ENCODE results near the gene CDH23.

CDH23 gene

DNA sequence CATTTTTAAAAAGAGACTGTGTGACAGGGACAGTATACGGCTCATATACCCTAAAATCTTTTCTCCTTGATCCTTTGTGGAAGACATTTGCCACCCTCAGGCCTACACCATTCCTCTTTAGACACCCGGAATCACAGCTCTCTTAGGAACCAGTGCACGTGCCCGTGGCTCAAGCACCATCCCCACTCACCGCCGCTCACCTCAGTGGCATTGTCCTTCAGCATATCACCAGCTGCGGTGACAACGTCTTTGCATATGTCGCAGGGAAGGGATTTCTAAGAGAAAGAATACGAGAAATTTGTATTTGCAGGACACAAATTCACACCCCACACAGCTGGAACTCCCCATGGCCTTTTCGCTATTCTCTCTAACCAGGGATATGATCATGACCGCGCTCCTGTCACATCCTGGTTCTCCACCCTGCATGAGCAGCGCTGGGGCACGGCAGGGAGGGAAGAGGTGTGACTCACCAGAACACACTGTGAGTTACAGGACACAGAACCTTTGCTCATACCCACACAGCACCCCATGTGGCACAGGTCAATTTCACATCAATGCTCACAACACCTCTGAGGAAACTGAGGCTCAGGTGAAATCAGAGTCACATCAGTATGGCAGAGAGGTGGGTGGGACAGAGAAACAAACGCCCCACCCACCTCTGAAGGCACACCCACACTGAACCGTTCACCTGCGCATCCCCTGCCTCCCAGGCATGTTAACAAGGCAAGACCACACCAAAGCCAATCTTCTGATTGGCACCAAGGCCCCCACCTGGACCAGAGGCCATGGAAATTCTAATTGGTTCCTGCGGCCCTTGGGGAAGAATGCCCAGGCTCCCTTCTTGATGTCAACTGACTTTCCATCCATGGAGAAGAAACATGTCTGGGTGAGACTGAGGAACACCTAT is 435.2 kb downstream of the CDH23 start:
- no peak for DNase-seq

DNA sequence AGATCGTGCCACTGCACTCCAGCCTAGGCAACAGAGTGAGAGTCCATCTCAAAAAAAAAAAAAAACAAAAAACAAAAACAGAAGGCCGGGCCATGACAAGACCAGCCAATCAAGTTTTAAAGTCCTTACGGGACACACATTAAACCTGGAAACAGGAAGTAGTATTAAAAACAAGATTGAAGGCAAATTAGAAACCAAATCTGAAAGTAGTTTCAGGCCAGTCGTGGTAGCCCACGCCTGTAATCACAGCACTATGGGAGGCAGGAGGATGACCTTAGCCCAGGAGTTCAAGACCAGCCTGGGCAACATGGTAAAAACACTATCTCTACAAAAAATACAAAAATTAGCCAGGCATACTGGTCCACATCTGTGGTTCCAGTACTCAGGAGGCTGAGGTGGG is 436.2 kb downstream of the CDH23 start:
- no peak for DNase-seq

DNA sequence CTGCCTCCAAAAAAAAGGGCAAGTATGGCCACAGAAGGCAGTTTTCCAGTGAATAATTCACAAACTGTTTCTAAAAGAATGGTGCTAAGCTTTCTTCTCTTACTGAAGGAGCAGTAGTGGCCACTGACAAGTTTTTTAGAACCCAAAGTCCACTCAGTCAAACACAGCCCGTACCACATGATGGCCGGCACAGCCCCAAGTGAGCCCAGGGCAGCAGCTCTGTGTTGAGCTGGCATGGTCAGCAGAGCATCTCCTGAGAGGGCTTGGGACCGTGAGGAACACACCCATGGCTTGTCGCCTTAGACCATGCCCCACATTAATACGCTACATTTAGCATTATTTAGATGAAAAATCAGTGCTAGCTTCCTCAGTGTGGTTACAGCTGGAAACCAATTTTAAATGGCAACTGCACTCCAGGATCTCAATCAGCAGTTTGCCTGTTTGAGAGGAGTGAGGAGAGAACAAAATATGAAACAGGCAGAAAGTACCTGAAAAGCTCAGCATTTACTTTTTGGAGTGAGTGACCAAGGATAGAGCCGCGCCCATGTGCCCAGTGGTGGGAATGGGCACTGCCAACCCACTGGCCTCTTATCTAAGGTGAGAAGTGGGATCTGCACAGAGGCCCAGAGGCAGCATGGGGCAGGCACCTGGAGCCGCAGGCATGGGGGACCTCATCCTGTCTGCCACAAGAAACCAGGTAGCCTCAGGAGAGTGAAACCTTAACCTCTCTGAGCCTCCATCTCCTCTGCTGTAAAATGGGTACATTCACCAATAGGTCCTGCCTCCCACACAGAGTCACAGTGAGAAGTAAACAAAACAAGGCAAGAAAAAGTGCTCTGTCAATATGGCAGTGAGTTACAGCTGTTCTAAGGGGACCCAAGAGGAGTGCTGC is 437.0 kb downstream of the CDH23 start:
- DNase-seq, result no peak

DNA sequence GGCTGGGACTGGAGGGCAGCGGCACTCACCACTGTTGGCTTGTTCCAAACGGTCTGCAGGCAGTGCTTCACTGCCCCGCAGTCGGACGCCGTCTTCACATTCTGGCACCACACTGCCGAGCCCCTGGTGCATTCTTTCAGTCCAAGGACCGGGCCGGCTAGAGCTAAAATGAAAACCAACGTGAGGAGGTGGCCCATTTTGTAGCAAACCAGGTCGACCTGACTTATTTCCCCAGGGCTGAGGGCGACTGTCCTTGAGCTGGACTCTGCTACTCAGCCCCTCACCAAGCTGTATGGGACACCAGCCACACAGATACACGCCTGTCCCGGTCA is 437.6 kb downstream of the CDH23 start:
- DNase-seq, result no peak

DNA sequence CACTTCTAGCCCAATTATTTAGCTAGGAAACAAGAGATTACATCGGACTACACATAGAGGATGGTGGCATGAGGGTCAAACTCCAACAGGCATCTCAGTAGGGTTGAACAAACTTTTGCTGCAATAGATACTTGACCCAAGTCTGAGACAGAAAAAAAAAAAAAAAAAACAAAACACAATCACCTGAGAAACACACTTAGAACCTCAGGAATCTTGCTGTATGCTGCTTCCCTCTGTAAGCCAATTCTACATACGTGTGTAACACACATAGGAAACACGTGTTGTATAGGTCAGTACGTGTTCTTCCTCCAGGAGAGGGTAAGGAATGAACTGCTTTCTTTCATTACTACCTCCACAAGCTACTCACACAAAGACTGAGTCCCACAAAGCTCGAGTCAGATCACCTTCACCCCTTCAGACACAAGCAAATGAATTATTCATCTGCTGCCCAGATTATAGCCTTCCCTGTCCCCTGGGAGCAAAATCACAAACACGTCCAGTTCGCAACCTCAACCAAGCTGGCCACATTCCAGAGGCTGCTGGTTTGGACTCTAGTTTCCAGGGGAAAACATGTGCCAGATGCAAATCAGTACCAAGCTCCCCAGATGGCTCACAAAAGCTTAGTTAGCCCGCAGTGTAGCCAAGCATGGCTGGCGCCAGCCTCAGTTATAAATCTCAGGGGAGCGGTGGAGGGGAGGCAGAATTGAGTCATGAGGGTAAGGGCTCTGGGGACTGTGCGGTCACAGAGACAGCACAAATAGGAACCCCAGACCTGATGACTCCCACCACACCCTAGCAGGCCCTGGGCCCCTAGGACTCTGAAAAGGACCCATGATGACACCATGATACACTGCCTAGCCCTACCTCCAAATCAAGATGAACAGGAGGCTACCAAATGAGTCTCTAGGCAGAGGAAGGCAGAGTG is 439.2 kb downstream of the CDH23 start:
- DNase-seq, result peak; percentile 76

DNA sequence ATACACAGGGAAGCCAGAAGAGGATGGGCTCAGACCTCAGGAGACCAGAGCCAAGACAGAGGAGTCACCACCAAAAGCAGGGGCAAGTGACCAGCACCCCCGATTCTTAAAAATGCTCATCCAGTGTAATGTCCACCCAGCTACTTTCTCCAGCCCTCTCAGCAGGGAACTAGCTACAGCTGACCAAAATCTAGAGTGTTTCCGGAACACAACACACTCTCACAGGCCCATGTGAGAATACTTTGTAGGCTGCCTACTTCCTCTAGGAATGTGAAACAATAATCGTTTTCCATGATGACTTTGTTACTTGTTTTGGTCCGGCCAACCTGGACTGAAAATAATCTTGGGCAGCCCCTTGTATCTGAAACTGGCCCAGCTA is 439.9 kb downstream of the CDH23 start:
- DNase-seq, result no peak

DNA sequence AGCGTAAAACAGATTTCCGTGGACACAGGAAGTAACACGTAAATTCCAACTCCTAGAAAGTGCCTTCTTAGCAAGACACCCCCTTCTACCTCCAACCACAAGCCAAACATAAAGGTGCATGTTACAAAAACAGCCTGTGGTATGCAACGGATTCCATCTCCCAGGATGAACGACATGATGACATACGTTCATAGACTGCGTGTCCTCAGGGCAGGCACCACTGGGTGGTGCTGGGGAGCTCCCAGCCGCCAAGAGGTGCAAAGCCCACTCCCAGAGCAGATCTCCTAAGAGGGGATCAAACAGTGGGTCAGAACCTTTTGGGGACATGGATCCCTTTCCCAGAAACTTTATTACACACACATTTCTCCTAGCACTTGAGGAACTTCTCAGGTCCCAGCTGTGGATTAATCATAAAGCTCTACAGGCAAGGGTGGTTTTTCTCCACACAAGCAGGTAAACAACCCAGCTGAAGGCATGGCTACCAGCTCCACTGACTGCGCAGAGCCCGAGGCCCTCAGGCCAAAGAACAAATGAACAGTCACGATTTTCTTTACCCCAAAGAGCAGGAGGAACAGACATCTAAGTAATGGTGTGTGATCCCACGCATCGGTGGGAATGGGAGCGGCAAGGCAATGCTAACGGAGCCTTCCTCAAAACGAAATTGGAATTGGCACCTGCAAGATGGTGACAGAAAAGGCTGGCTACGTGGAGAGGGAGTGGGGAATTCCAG is 440.5 kb downstream of the CDH23 start:
- no peak for DNase-seq

DNA sequence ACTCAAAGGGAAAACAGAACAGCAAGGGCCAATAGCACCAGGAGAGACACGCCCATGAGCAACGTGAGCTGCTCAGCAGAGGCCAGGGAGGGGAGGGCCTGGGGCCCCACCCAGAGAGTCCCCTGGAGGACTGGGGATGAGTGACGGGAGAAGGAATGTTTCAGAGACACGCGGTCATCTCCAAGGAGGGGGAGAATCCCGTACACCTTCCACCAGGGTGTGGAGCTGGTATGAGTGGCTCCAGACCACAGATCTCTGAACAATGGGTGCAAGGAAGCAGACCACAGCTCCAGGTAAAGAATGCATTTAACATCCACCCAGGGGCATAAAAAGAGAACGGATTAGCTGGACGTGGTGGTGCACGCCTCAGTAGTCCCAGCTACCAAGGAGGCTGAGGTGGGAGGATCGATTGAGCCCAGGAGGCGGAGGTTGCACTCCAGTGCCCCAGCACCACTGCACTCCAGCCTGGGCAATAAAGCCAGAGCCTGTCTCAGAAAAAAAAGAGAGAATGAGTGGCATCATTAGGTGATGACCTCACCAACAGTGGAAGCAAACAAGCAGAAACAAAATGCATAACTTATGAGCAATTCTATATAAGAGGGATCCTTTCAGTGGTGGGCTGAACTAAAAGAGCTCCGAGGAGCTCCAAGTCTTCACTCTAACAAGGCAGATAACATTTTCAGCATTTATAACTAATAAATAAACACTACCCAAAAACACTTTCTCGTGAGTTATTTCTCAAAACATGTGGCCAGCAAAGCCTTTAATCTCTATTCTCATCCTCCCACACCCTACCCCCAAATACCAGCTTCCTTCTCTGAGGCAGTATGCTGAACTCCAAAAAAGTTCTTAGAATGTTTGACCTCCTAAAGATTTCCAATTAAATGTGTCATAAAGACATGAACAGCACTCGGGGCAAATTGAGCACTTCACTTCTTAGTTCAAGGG is 441.8 kb downstream of the CDH23 start:
- DNase-seq, result no peak

DNA sequence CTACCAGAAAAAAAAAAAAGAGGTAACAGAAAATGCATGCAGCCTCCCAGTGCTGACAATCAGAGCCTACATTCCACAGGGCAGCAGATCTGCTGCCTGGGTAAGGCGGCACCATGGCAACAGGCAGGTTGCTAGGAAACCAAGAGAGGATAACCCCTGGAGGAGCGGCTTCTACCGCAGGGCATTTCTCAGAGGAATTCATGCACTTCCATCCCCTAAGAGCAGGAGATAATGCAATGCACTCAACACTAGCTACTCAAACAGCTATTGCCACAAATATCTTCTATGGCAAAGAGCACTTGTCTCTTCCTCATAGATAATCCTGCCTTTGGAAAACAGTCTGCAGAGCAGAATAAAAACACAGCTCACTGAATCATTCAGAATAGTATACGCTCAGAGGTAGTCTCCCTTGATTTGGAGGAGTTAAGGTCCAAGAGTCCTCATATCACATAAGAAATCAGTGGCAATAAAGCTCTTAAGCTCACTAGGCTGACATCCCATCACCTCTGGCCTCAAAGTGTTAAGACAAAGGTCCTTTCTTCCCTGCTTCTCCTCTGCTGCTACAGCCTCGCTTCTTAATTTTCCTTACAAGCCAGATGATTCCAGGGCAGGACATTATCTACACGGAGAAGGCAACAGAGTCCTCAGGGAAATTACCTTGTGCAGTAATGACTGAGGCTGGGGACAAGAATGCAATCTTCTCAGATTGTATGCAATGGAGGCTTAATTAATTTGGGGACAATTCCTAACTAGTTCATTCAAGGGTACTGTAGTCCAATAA is 443.6 kb downstream of the CDH23 start:
- no peak for DNase-seq

DNA sequence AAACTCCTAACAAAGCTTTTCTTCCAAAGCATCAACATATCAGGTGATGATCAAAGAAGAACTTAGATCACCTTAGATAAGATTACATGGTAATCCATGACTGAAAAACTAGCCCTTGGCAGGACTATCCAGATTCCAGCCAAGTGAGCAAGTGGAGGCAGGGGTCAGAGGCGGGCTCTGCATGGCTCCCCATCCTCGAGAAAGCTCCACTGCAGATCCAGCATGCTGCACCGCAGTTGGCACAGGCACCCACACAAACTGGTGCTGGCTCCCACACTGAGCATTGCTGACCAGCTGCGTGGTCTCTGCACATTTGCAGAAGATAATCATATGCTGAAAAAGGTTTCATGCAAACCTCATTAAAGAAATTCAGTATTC is 444.2 kb downstream of the CDH23 start:
- no peak for DNase-seq

DNA sequence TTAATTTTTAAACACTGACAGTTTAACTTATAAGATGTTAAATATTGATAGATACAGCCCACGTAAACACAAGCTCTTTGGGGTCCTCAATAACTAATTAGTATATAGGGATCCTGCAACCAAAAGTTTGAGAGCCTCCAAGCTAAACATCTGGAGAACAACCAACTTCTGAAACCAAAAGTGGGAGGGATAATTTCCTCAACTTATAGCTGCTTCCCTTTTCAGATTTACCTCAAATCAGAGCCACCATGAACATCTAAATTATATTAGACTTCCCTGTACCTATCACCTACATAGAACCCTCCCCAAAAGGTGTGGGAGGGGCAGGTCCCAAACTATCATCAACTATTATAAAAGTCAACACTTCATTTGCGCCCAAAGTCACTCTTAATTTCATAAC is 445.7 kb downstream of the CDH23 start:
- no peak for DNase-seq

DNA sequence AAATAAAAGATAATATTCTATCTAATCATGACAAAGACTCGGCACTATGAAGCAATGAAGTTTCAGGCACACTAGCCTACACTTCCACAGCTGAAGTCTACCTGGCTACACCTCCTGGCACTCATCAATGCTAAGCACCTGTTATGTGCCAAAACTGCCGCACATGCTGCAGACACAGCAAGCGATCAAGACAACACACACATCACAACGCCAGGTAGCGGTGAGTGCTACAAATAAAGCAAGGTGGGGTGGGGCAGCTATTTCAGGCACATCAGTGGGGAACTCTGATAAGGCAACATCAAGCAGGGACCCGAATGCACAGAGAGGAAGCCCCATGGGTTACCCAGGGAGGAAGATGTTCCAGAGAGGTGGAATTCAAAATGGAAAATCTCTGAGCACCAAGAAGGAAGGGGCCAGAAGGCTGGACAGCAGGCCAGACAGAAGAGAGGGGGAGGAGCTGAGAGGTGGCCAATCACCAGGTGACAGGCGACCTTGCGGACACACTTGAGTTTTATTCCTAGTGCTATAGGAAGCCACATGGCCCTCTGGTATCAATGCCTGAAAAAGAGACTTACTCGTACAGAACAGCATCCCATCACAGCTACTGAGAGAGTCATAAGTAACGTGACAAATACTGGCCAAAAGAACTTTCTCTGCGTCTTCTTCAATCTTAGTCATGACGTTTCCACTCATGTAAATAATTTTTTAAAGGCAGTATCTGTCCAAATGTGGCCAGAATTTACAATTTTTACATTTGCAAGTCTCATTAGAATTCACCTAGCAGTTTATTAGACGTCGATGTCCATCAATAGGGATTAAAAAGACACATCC is 446.4 kb downstream of the CDH23 start:
- no peak for DNase-seq

DNA sequence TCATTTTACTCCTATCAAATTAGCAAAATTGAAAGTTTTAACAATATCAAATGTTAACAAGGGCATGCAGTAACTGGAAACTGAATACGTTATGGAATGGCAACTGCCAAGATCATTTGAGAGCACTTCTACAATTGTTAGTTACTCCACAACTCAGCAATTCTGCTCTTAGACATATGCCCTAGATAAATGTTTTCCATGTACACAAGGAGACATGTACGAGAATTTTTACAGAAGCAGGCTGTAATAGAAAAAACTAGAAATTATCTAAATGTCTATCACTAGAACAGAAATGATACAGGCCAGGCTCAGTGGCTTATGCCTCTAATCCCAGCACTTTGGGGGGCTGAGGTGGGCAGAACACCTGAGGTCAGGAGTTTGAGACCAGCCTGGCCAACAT is 447.4 kb downstream of the CDH23 start:
- DNase-seq, result no peak

DNA sequence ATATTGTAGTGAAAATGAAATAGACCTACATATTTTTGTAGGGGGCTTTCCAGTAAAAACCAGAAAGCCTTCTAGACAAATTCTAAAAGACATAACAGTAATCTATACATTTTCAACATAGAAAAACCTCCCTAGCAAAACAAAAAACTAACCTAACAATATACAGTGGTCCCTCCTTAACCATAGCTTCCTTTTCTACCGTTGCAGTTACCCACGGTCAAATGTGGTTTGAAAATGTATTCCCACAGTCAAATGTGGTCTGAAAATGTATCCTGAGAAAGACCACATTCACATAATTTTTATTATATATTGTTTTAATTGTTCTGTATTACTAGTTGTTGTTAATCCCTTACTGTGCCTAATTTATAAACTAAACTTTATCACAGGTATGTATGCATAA is 448.0 kb downstream of the CDH23 start:
- no peak for DNase-seq

DNA sequence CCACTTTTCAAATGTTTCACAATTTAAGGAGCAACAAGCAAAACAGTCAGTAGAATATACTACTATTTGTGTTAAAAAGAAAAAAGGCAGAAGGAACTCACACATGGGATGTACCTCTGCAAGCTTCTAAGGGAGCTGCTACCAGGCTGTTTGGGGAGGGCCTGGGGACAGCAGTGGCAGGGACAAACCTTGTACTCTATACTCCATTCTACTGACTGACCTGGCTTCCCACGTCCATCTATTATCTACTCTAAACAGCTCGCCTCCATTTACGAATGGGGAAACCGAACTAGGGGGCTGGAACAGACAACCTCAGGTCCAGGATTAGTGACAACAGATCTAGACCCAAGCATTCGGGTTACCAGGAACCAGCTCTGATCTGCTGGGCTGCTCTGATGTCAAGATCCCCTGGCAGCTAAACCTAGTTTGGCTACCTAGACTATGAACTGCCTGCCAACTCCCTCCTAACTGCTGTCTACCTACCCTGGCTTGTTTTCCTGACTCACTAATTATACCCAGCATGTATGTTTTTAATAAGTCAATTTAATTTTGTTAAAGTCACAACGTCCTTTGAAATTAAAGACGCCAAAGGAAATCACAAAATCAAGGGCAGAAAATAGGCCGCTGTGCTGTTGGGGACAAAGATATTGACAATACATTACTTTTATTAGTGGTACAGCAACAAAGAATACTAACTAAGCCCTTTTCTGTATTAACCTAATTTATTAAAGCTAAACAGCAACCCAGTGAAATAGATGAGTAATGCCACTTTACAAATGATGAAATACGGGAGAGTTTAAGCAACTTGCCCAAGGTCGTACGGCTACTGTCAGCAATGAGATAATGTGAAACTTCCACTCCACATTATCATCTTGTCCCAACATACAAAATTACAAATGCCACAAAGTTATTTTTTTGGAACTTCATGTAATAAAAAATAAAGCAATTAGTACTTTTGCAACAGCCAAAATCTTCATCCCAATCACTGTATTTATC is 449.0 kb downstream of the CDH23 start:
- no peak for DNase-seq

DNA sequence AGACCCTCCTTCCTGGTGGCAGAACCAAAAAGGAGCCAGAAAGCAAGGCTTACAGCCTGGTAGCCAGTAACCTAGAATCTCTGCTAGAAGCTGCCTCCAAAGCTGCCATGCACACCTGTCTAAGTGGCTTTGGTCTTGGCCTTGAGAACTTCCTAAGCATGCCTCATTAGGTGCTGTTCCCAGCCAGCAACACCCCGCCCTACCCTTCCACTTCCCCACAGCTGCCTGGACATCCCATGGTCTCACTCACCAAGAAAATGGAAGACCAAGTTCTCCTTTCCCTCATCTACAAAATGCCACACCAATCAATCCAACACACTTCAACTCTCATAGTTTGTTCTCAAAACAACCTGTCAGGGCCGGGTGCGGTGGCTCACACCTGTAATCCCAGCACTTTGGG is 450.1 kb downstream of the CDH23 start:
- DNase-seq, result no peak

DNA sequence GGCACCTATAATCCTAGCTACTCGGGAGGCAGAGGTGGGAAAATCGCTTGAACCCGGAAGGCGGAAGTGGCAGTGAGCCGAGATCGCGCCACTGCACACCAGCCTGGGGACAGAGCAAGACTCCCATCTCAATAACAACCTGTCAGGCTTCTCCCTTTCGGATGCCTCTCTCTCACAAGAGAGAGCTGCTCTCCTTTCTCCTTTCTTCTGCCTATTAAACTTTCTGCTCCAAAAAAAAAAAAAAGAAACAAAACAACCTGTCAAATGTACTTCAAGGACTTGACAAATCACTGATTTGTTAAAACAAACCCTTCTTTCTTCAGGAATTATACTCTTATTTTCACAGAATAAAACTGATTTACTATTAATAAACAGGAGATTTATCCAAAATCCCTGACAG is 450.7 kb downstream of the CDH23 start:
- DNase-seq, result no peak

All from CD4-positive, alpha-beta T cell treated with Interferon gamma for 1 hour (primary cell).